ENCODE data around the gene TRIM26.

The TRIM26 gene

GRCh38 chr6:30180145-30180544, 33.1 kb downstream of the TRIM26 start:
- DNase-seq (ENCODE audit: low read depth): no peak

GRCh38 chr6:30178837-30179236, 34.4 kb downstream of the TRIM26 start:
- no peak overlapping the region for H3K4me3 ChIP-seq (ENCODE audit: low read depth, low read length)
- TF ChIP-seq POLR2A (IDR thresholded peaks at IDR 0.05; ENCODE audit: extremely low read depth, insufficient read length): no peak
- TF ChIP-seq CTCF (IDR thresholded peaks at IDR 0.05; ENCODE audit: low read depth, low read length): no peak
- TF ChIP-seq MYC (IDR thresholded peaks at IDR 0.05; ENCODE audit: low read depth, low read length): no peak
- TF ChIP-seq MAX (IDR thresholded peaks at IDR 0.05; ENCODE audit: low read depth, low read length): no peak
- DNase-seq (ENCODE audit: low read depth): no peak

More at GRCh38 chr6:30180145-30180544, 33.1 kb downstream of the TRIM26 start:
- H3K4me3 ChIP-seq (ENCODE audit: low read depth, low read length): no peak overlapping the region
- TF ChIP-seq POLR2A (IDR thresholded peaks at IDR 0.05; ENCODE audit: extremely low read depth, insufficient read length) (no peak), MAX (IDR thresholded peaks at IDR 0.05; ENCODE audit: low read depth, low read length) (no peak), CTCF (IDR thresholded peaks at IDR 0.05; ENCODE audit: low read depth, low read length) (no peak), MYC (IDR thresholded peaks at IDR 0.05; ENCODE audit: low read depth, low read length) (no peak)

DNA sequence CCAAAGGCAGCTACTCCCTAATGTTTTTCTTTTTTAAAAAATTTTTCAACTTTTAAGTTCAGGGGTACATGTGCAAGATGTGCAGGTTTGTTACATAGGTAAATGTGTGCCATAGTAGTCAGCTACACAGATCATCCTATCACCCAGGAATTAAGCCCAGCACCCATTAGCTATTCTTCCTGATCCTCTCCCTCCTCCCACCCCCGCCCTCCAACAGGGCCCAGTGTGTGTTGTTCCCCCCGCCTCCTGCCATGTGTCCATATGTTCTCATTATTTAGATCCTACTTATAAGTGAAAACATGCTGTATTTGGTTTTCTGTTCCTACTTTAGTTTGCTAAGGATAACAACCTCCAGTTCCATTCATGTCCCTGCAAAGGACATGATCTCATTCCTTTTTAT, 37.4 kb downstream of the TRIM26 start:
- H3K4me3 ChIP-seq (ENCODE audit: low read depth, low read length): no peak overlapping the region
- TF ChIP-seq POLR2A (IDR thresholded peaks at IDR 0.05; ENCODE audit: extremely low read depth, insufficient read length) (no peak), CTCF (IDR thresholded peaks at IDR 0.05; ENCODE audit: low read depth, low read length) (no peak), MAX (IDR thresholded peaks at IDR 0.05; ENCODE audit: low read depth, low read length) (no peak), MYC (IDR thresholded peaks at IDR 0.05; ENCODE audit: low read depth, low read length) (no peak)
- DNase-seq (ENCODE audit: low read depth): no peak

GRCh38 chr6:30172681-30173080, 40.5 kb downstream of the TRIM26 start:
- no peak for TF ChIP-seq MYC (IDR thresholded peaks at IDR 0.05; ENCODE audit: low read depth, low read length)
- TF ChIP-seq MAX (IDR thresholded peaks at IDR 0.05; ENCODE audit: low read depth, low read length): no peak
- TF ChIP-seq CTCF (IDR thresholded peaks at IDR 0.05; ENCODE audit: low read depth, low read length): no peak
- TF ChIP-seq POLR2A (IDR thresholded peaks at IDR 0.05; ENCODE audit: extremely low read depth, insufficient read length): no peak
- no peak overlapping the region for H3K4me3 ChIP-seq (ENCODE audit: low read depth, low read length)
- no peak for DNase-seq (ENCODE audit: low read depth)

- H3K4me3 ChIP-seq (ENCODE audit: low read depth, low read length): no peak overlapping the region
- no peak for TF ChIP-seq MYC (IDR thresholded peaks at IDR 0.05; ENCODE audit: low read depth, low read length)
- no peak for TF ChIP-seq POLR2A (IDR thresholded peaks at IDR 0.05; ENCODE audit: extremely low read depth, insufficient read length)
- no peak for TF ChIP-seq MAX (IDR thresholded peaks at IDR 0.05; ENCODE audit: low read depth, low read length)
- TF ChIP-seq CTCF (IDR thresholded peaks at IDR 0.05; ENCODE audit: low read depth, low read length): no peak
- peak; percentile 20 for DNase-seq (ENCODE audit: low read depth)
These were observed 41.3 kb downstream of the TRIM26 start for GRCh38 chr6:30171677-30172471.
